Panc1 (cell line): ENCODE data around the gene MAGI2. TPM values are rescaled to one million over a fixed set of nuclear protein-coding genes. Genes with fewer than 3 reads are reported as not detected.
"Not testable (repeated sequence)": the region's sequence is repeated elsewhere in the genome, so short reads cannot be mapped to it uniquely, and the experiment has no call there.

Source experiments
- ATAC-seq: fragments of 200-7000 bp; cut with Tn5 transposase; 2 replicates; pipeline ENCODE4 v1.9.1; 2020; ENCODE audit warnings: mild to moderate bottlenecking, moderate library complexity
- BruUV-seq: library from RNA; stranded (reverse); fragments of 400-500 nt; replicated peaks from 2 replicates; lab custom pipeline; 2021; lab: Mats Ljungman, UMichigan
- CTCF ChIA-PET: fragments of 300-600 bp; sonication (Branson Sonifier 250); formaldehyde crosslinking; loops from one replicate; lab custom pipeline; 2022; ENCODE audit warnings: antibody characterized with exemption; lab: Charles Lee
- POLR2A ChIA-PET: fragments of 300-600 bp; sonication (Branson Sonifier 250); formaldehyde crosslinking; loops from one replicate; lab custom pipeline; 2022; ENCODE audit warnings: antibody characterized with exemption; lab: Charles Lee
- DNase-seq: peaks from one replicate; pipeline ENCODE4 v3.0.0-alpha.2; 2010; ENCODE audit warnings: low read depth, low spot score
- H3K27ac ChIP-seq: 2 replicates; pipeline ENCODE4 v1.5.1; 2011; ENCODE audit warnings: mild to moderate bottlenecking, low read length, inconsistent platforms
- H3K27me3 ChIP-seq: fragments of 200-500 bp; sonication (Bioruptor generic); 2 replicates; pipeline ENCODE4 v1.6.0; 2014; ENCODE audit warnings: low read length, inconsistent platforms; ENCODE audit not compliant: control insufficient read depth, insufficient read depth
- H3K36me3 ChIP-seq: fragments of 200-500 bp; sonication (Bioruptor generic); 2 replicates; pipeline ENCODE4 v1.5.1; 2014; ENCODE audit warnings: inconsistent platforms, mild to moderate bottlenecking, low read length, moderate library complexity; ENCODE audit not compliant: control insufficient read depth, insufficient read depth
- H3K4me1 ChIP-seq: 2 replicates; pipeline ENCODE4 v1.5.1; 2011; ENCODE audit warnings: inconsistent platforms, mild to moderate bottlenecking, low read length, moderate library complexity; ENCODE audit not compliant: control insufficient read depth, insufficient read depth
- H3K4me3 ChIP-seq, 2 experiments: 2 replicates each; pipeline ENCODE4 v1.5.1; 2011 to 2012; ENCODE audit warnings: low read depth in 2 of 2, low read length in 2 of 2, mild to moderate bottlenecking in 2 of 2, inconsistent platforms in 1 of 2, moderate library complexity in 1 of 2
- H3K9me3 ChIP-seq: fragments of 200-500 bp; sonication (Bioruptor generic); 2 replicates; pipeline ENCODE4 v1.5.1; 2014; ENCODE audit warnings: low read depth, mild to moderate bottlenecking, inconsistent platforms, low read length, moderate library complexity; ENCODE audit not compliant: control insufficient read depth, insufficient read depth
- POLR2AphosphoS5 ChIP-seq: IDR thresholded peaks from 2 replicates; pipeline ENCODE4 v1.6.1; 2012; ENCODE audit warnings: mild to moderate bottlenecking, low read depth, low read length, moderate library complexity
- REST ChIP-seq, 2 experiments: IDR thresholded peaks; 2 replicates each; pipeline ENCODE4 v1.6.1; 2011 to 2012; ENCODE audit warnings: low read depth in 2 of 2, control low read depth in 1 of 2, low read length in 1 of 2, mild to moderate bottlenecking in 1 of 2, moderate library complexity in 1 of 2; ENCODE audit not compliant: insufficient read depth in 1 of 2
- SIN3A ChIP-seq: IDR thresholded peaks from 2 replicates; pipeline ENCODE4 v1.6.1; 2012; ENCODE audit warnings: low read depth, mild to moderate bottlenecking, low read length, moderate library complexity, borderline replicate concordance; ENCODE audit not compliant: insufficient read depth
- in situ Hi-C: cut with HindIII; loops from 2 replicates; pipeline ENCODE4 v1.10.0; 2016; ENCODE audit warnings: low sequenced_read_pairs, low pct_unique_long_range_greater_than_20kb
- intact Hi-C: fragments of 100-400 bp; cut with micrococcal nuclease; formaldehyde crosslinking; loops from one replicate; pipeline ENCODE4 v1.10.0; 2022; ENCODE audit not compliant: unreplicated experiment
- total RNA-seq: library from RNA; stranded (reverse); gene quantifications from one replicate; pipeline ENCODE4 v1.2.1, GENCODE V29; 2021; ENCODE audit not compliant: unreplicated experiment
- TF ChIP-seq, protein P1 (sequence below): fragments of 450-650 bp; IDR thresholded peaks from 2 replicates; pipeline ENCODE4 v1.5.1; 2017; ENCODE audit warnings: mild to moderate bottlenecking

The MAGI2 gene
- total RNA-seq, 1 experiment from 2014 or later = 5.4 TPM

- Histone ChIP-seq H3K4me3 (no peak overlapping the region), H3K27ac (no peak overlapping the region), H3K4me1 (no peaks in the 10 kb centered on the region), H3K36me3 (no peaks in the 10 kb centered on the region), H3K9me3 (no peaks in the 10 kb centered on the region), H3K27me3 (no peaks in the 10 kb centered on the region)
- ATAC-seq (peak; percentile 65), DNase-seq (peak; percentile 28)
- ChIA-PET CTCF (no interaction called here), POLR2A (interaction anchor here (0.6 to 0.7 kb wide), 2 partner anchors 10 to 989 kb away, joined by 3 to 4 read pairs; no protein-coding TSS in a partner anchor)
- intact Hi-C loops = loop anchor here (2.0 to 10.0 kb wide), 3 partner anchors 414 to 666 kb away; no protein-coding TSS in a partner anchor
- TF ChIP-seq SIN3A (no peak), POLR2AphosphoS5 (no peak), REST (IDR thresholded peaks at IDR 0.05; ENCODE audit: insufficient read depth in 1 of 2, low read depth in 2 of 2, low read length in 1 of 2) (no peak)
- TF ChIP-seq, protein P1, sequence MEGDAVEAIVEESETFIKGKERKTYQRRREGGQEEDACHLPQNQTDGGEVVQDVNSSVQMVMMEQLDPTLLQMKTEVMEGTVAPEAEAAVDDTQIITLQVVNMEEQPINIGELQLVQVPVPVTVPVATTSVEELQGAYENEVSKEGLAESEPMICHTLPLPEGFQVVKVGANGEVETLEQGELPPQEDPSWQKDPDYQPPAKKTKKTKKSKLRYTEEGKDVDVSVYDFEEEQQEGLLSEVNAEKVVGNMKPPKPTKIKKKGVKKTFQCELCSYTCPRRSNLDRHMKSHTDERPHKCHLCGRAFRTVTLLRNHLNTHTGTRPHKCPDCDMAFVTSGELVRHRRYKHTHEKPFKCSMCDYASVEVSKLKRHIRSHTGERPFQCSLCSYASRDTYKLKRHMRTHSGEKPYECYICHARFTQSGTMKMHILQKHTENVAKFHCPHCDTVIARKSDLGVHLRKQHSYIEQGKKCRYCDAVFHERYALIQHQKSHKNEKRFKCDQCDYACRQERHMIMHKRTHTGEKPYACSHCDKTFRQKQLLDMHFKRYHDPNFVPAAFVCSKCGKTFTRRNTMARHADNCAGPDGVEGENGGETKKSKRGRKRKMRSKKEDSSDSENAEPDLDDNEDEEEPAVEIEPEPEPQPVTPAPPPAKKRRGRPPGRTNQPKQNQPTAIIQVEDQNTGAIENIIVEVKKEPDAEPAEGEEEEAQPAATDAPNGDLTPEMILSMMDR = peak; percentile 85
- BruUV-seq = no TSS peak
- in situ Hi-C loops = no loop called here
These were observed 942.8 kb downstream of the MAGI2 start for GRCh38 chr7:78510580-78511188.

DNA sequence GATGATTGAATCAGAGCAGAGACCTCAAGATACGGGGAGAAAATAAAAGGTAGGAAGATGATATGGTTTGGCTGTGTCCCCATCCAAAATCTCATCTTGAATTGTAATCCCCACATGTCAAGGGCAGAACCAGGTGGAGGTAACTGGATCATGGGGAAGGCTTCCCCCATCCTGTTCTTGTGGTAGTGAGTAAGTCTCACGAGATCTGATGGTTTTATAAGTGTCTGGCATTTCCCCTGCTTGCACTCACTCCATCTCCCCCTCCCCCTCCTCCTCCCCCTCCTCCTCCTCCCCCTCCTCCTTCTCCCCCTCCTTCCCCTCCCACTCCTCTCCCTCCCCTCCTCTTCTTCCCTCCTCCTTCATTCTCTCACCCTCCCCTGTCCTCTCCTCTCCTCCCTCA lies 950.2 kb downstream of the MAGI2 start:
- POLR2A ChIA-PET, H3K9me3 ChIP-seq, H3K4me3 ChIP-seq, intact Hi-C loops, H3K36me3 ChIP-seq, in situ Hi-C loops, ATAC-seq, DNase-seq, H3K27ac ChIP-seq, H3K27me3 ChIP-seq, BruUV-seq, H3K4me1 ChIP-seq, CTCF ChIA-PET: not testable (repeated sequence)

GRCh38 chr7:78501064-78501463 lies 952.4 kb downstream of the MAGI2 start:
- ATAC-seq (no peak), DNase-seq (no peak)
- intact Hi-C loops (no loop called here), in situ Hi-C loops (no loop called here)
- Histone ChIP-seq H3K4me1 (no peaks in the 10 kb centered on the region), H3K9me3 (no peaks in the 10 kb centered on the region), H3K27ac (no peak overlapping the region), H3K27me3 (no peaks in the 10 kb centered on the region), H3K4me3 (no peak overlapping the region), H3K36me3 (no peaks in the 10 kb centered on the region)
- ChIA-PET POLR2A (no interaction called here), CTCF (no interaction called here)
- TF ChIP-seq REST (IDR thresholded peaks at IDR 0.05; ENCODE audit: insufficient read depth in 1 of 2, low read depth in 2 of 2, low read length in 1 of 2) (no peak), SIN3A (no peak)
- TF ChIP-seq, protein P1 = no peak
- no TSS peak for BruUV-seq
